ENCODE results near the gene HSFX2. TPM values are rescaled to one million over a fixed set of nuclear protein-coding genes. Genes with fewer than 3 reads are reported as not detected.

The HSFX2 gene
- total and polyA plus RNA-seq, 2 donors (not counting 1 experiment from before 2014, with no cell fraction given): 0.26 to 0.50 TPM

- H3K36me3 ChIP-seq (ENCODE audit: control insufficient read depth, insufficient read depth, low read length): no peaks in the 10 kb centered on the region
- H3K4me3 ChIP-seq (replicated peaks in 1 of 4; ENCODE audit: control extremely low read depth in 1 of 4, insufficient read depth in 1 of 4, low read depth in 3 of 4, low read length in 4 of 4): no peak overlapping the region
- no peak overlapping the region for H3K9ac ChIP-seq (ENCODE audit: insufficient read depth, low read length)
- no peaks in the 10 kb centered on the region for H3K9me3 ChIP-seq (ENCODE audit: control insufficient read depth, insufficient read depth, low read depth, low read length)
- H3K4me2 ChIP-seq (ENCODE audit: extremely low read depth, insufficient read depth, low read length): no peak overlapping the region
- no peaks in the 10 kb centered on the region for H4K20me1 ChIP-seq (ENCODE audit: control insufficient read depth, extremely low read depth, insufficient read depth, low read length)
- no peak for DNase-seq (ENCODE audit: low read depth in 2 of 2)
- no peak overlapping the region for H2AFZ ChIP-seq (ENCODE audit: low read length)
- peaks cover 5% of the 10 kb centered on the region for H3K27me3 ChIP-seq (ENCODE audit: control insufficient read depth, insufficient read depth, low read length)
- H3K4me1 ChIP-seq (ENCODE audit: control insufficient read depth, extremely low read depth, insufficient read depth, low read length): peaks cover 2% of the 10 kb centered on the region
- TF ChIP-seq EZH2 (IDR thresholded peaks at IDR 0.05; ENCODE audit: low read length, missing control alignments) (no peak), CTCF (conservative IDR thresholded peaks at IDR 0.05 in 1 of 2, IDR thresholded peaks at IDR 0.05 in 1 of 2; ENCODE audit: low read depth in 1 of 2, low read length in 2 of 2) (no peak)
- H3K79me2 ChIP-seq (ENCODE audit: control insufficient read depth, insufficient read depth, low read length): peaks cover 11% of the 10 kb centered on the region
- no peak overlapping the region for H3K27ac ChIP-seq (ENCODE audit: insufficient read depth, low read length)
These were observed 38.4 kb upstream of the HSFX2 start for GRCh38 chrX:149633511-149633910.

GRCh38 chrX:149631234-149632165 is 36.4 kb upstream of the HSFX2 start, which contains the start of gene TMEM185A:
Gene TMEM185A (minus strand): TSS chrX:149631792. CDS start chrX:149631580, 212 bp downstream.
- TF ChIP-seq EZH2 (IDR thresholded peaks at IDR 0.05; ENCODE audit: low read length, missing control alignments) (no peak), CTCF (conservative IDR thresholded peaks at IDR 0.05 in 1 of 2, IDR thresholded peaks at IDR 0.05 in 1 of 2; ENCODE audit: low read depth in 1 of 2, low read length in 2 of 2) (no peak)
- H2AFZ ChIP-seq (ENCODE audit: low read length): peak within 1 kb of the TSS; percentile 62
- H3K36me3 ChIP-seq (ENCODE audit: control insufficient read depth, insufficient read depth, low read length): no peaks in the 10 kb centered on the region
- H3K27ac ChIP-seq (ENCODE audit: insufficient read depth, low read length): peak within 1 kb of the TSS; percentile 54
- peak; percentile 39 to 45 for DNase-seq (ENCODE audit: low read depth in 2 of 2)
- H3K27me3 ChIP-seq (ENCODE audit: control insufficient read depth, insufficient read depth, low read length): peaks cover 5% of the 10 kb centered on the region
- peak within 1 kb of the TSS; percentile 82 for H3K4me2 ChIP-seq (ENCODE audit: extremely low read depth, insufficient read depth, low read length)
- no peaks in the 10 kb centered on the region for H4K20me1 ChIP-seq (ENCODE audit: control insufficient read depth, extremely low read depth, insufficient read depth, low read length)
- no peaks in the 10 kb centered on the region for H3K9me3 ChIP-seq (ENCODE audit: control insufficient read depth, insufficient read depth, low read depth, low read length)
- H3K79me2 ChIP-seq (ENCODE audit: control insufficient read depth, insufficient read depth, low read length): peaks cover 18% of the 10 kb centered on the region
- H3K9ac ChIP-seq (ENCODE audit: insufficient read depth, low read length): peak within 1 kb of the TSS; percentile 53
- H3K4me3 ChIP-seq (replicated peaks in 1 of 4; ENCODE audit: control extremely low read depth in 1 of 4, insufficient read depth in 1 of 4, low read depth in 3 of 4, low read length in 4 of 4): peak within 1 kb of the TSS; percentile 53 to 83 (median 64)
- peaks cover 2% of the 10 kb centered on the region for H3K4me1 ChIP-seq (ENCODE audit: control insufficient read depth, extremely low read depth, insufficient read depth, low read length)

- TF ChIP-seq EZH2 (IDR thresholded peaks at IDR 0.05; ENCODE audit: low read length, missing control alignments) (no peak), CTCF (conservative IDR thresholded peaks at IDR 0.05 in 1 of 2, IDR thresholded peaks at IDR 0.05 in 1 of 2; ENCODE audit: low read depth in 1 of 2, low read length in 2 of 2) (peak in 1 of 2 donors; percentile 37)
These were observed 35.6 kb upstream of the HSFX2 start for GRCh38 chrX:149630681-149631233.

More at GRCh38 chrX:149630681-149631233, 35.6 kb upstream of the HSFX2 start:
- Histone ChIP-seq H3K4me1 (ENCODE audit: control insufficient read depth, extremely low read depth, insufficient read depth, low read length) (peaks cover 2% of the 10 kb centered on the region), H3K9me3 (ENCODE audit: control insufficient read depth, insufficient read depth, low read depth, low read length) (no peaks in the 10 kb centered on the region), H3K4me3 (replicated peaks in 1 of 4; ENCODE audit: control extremely low read depth in 1 of 4, insufficient read depth in 1 of 4, low read depth in 3 of 4, low read length in 4 of 4) (peak overlapping the region; percentile 53 to 83 (median 64)), H3K27ac (ENCODE audit: insufficient read depth, low read length) (peak overlapping the region; percentile 54), H3K4me2 (ENCODE audit: extremely low read depth, insufficient read depth, low read length) (peak overlapping the region; percentile 82), H3K27me3 (ENCODE audit: control insufficient read depth, insufficient read depth, low read length) (peaks cover 5% of the 10 kb centered on the region), H3K9ac (ENCODE audit: insufficient read depth, low read length) (peak overlapping the region; percentile 53), H3K36me3 (ENCODE audit: control insufficient read depth, insufficient read depth, low read length) (no peaks in the 10 kb centered on the region), H4K20me1 (ENCODE audit: control insufficient read depth, extremely low read depth, insufficient read depth, low read length) (no peaks in the 10 kb centered on the region), H2AFZ (ENCODE audit: low read length) (peak overlapping the region; percentile 62), H3K79me2 (ENCODE audit: control insufficient read depth, insufficient read depth, low read length) (peaks cover 18% of the 10 kb centered on the region)
- peak; percentile 48 to 53 for DNase-seq (ENCODE audit: low read depth in 2 of 2)

All from fibroblast of lung (primary cell).